Subcutaneous adipose tissue (tissue), 4 donors: ENCODE measurements around the gene LAT. TPM values are rescaled to one million over a fixed set of nuclear protein-coding genes. Genes with fewer than 3 reads are reported as not detected.

Source experiments
- total RNA-seq, 4 donors: library from RNA; depleted of rRNA; stranded (reverse); fragments of >200 nt; gene quantifications; one replicate each; pipeline ENCODE4 v1.1.0, GENCODE V29; 2016
- TF ChIP-seq, protein P1 (sequence below): fragments of 450-650 bp; IDR thresholded peaks from one replicate; pipeline ENCODE4 v1.5.1; 2016; ENCODE audit warnings: low read depth, mild to moderate bottlenecking, control low read depth, antibody characterized with exemption, moderate library complexity

The LAT gene
- total RNA-seq, 4 donors from 2014 or later = 3.6 to 10.0 (median 5.3) TPM

DNA sequence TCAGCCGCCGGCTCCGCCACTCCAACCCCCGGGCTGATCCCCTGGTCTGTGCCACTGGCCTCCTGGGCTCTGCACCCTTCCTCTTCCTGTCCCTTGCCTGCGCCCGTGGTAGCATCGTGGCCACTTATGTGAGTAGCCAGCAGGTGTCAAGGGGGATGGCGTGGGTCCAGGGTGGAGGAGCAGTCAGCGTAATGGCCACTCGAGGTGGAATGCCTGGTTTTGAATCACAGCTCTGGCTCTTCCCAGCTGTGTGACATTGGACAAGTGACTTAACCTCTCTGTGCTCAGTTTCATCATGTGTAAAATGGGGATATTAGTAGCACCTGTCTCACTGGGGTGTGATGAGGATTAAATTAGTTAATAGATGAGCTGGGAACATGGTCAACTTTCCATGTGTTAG lies 2.4 kb upstream of the LAT start:
- TF ChIP-seq, protein P1, sequence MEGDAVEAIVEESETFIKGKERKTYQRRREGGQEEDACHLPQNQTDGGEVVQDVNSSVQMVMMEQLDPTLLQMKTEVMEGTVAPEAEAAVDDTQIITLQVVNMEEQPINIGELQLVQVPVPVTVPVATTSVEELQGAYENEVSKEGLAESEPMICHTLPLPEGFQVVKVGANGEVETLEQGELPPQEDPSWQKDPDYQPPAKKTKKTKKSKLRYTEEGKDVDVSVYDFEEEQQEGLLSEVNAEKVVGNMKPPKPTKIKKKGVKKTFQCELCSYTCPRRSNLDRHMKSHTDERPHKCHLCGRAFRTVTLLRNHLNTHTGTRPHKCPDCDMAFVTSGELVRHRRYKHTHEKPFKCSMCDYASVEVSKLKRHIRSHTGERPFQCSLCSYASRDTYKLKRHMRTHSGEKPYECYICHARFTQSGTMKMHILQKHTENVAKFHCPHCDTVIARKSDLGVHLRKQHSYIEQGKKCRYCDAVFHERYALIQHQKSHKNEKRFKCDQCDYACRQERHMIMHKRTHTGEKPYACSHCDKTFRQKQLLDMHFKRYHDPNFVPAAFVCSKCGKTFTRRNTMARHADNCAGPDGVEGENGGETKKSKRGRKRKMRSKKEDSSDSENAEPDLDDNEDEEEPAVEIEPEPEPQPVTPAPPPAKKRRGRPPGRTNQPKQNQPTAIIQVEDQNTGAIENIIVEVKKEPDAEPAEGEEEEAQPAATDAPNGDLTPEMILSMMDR = no peak

DNA sequence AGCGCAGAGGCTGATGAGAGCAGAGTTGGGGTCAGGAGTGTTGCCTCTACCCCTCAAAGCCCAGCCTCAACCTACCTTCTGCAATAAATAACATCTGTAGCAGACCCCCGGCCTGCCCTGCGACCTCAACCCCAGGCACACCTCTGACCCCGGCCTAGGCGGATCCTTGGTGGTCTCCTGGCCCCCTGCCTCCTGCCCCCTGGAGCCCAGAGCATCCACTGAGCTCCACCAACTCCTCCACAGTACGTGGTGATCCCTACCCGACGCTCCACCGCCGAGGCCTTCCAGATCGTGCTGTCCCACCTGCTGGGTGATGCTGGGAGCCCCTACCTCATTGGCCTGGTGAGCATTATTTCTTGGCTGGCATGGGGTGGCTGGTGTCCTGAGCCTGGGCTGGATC lies 1.9 kb upstream of the LAT start:
- TF ChIP-seq, protein P1 = no peak

DNA sequence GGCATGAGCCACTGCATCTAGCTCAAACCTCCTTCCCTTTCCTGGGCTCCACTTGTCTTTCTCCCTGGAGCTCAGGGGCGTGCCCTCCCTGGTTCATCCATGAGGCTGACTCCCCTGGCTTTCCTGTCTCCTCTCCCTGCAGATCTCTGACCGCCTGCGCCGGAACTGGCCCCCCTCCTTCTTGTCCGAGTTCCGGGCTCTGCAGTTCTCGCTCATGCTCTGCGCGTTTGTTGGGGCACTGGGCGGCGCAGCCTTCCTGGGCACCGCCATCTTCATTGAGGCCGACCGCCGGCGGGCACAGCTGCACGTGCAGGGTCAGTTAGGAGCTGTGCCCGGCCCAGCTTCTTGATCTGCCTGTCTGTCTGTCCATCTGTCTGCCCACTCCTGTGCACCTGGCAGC lies 1.2 kb upstream of the LAT start:
- TF ChIP-seq, protein P1 = no peak

DNA sequence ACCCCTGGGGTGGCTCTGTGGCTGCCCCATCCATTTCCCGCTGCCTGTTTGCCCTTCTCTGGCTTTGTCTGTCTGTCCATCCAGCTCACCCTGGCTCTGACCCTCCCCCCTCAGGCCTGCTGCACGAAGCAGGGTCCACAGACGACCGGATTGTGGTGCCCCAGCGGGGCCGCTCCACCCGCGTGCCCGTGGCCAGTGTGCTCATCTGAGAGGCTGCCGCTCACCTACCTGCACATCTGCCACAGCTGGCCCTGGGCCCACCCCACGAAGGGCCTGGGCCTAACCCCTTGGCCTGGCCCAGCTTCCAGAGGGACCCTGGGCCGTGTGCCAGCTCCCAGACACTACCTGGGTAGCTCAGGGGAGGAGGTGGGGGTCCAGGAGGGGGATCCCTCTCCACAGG lies 761 bp upstream of the LAT start:
- TF ChIP-seq, protein P1 = no peak

DNA sequence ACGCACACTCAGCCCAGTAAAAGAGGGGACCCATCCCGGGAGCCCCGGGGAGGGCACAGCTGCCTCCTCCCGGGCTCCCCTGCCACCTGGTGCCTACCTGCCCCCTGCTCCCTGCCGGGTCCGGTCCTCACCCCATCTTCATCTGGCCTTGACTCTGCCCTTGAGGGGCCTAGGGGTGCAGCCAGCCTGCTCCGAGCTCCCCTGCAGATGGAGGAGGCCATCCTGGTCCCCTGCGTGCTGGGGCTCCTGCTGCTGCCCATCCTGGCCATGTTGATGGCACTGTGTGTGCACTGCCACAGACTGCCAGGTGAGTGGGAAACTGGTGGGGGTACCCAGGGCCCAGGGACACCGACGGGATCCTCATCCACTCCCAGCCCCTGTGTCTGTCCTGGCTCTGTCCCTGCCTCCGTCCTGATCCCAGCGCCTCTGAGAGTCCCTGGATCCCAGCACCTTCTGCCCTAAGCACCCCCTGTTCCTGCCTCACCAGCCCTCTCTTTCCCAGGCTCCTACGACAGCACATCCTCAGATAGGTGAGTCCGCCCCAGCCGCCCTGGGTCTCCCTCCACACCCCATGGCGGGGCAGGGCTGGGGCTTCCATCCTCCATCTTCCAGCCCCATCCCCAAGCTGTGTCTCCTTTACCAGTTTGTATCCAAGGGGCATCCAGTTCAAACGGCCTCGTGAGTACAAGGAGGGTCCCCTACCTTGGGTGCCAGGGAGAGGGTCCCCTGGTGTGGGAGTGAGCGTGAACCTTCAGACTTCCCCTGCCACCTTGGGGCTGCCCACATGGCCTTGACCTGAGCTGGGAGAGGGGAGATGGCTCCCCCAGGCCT lies 574 bp downstream of the LAT start:
- TF ChIP-seq, protein P1 = no peak

DNA sequence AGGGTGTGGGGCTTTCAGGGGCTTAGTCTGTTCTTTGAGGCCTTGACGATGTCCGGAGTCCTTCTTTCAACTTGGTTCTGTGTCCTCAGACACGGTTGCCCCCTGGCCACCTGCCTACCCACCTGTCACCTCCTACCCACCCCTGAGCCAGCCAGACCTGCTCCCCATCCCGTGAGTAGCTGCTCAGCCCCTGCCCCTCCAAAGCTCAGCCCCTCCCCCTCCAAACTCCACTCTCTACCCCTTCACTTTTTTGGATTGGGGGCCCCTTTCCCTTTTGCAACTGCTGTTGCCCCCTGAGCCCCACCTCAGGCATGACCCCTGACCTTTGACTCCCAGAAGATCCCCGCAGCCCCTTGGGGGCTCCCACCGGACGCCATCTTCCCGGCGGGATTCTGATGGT lies 1.2 kb downstream of the LAT start:
- TF ChIP-seq, protein P1 = no peak

DNA sequence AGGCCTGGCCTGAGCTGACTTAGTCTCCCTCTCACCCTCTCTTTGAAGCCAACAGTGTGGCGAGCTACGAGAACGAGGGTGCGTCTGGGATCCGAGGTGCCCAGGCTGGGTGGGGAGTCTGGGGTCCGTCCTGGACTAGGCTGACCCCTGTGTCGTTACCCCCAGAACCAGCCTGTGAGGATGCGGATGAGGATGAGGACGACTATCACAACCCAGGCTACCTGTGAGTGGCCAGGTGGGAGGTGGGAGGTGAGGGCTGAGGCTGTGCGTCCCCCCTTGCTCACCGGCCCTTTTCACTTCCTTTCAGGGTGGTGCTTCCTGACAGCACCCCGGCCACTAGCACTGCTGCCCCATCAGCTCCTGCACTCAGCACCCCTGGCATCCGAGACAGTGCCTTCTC lies 1.6 kb downstream of the LAT start:
- TF ChIP-seq, protein P1 = no peak
